Gastrocnemius medialis (tissue), 4 donors: ENCODE measurements around the gene UMODL1. TPM values are rescaled to one million over a fixed set of nuclear protein-coding genes. Genes with fewer than 3 reads are reported as not detected.

ENCODE experiments used
- ATAC-seq, 2 donors: fragments of 150-250 bp; one replicate each; pipeline ENCODE4 v1.9.1; 2016
- DNase-seq, 2 donors: peaks; one replicate each; pipeline ENCODE4 v3.0.0-alpha.2; 2019
- H3K27ac ChIP-seq, 4 donors: fragments of 200-600 bp; sonication (generic); 1 replicate in 1 of 4; 2 replicates in 3 of 4; pipeline ENCODE4 v1.5.1; 2016 to 2018; ENCODE audit warnings: mild to moderate bottlenecking in 2 of 4, moderate library complexity in 1 of 4
- H3K27me3 ChIP-seq, 3 donors: fragments of 200-600 bp; sonication (generic) in 2 of 3; 1 replicate in 1 of 3; 2 replicates in 2 of 3; pipeline versions ENCODE4 v1.5.1 to v1.6.0; 2016 to 2019; ENCODE audit warnings: mild to moderate bottlenecking in 1 of 3, moderate library complexity in 1 of 3
- H3K36me3 ChIP-seq, 2 donors: fragments of 200-600 bp; sonication (generic) in 1 of 2; one replicate each; pipeline ENCODE4 v1.5.1; 2017 to 2018
- H3K4me1 ChIP-seq, 2 donors: fragments of 200-600 bp; sonication (generic) in 1 of 2; one replicate each; pipeline ENCODE4 v1.5.1; 2016 to 2017; ENCODE audit warnings: mild to moderate bottlenecking in 2 of 2
- H3K4me3 ChIP-seq, 4 donors: fragments of 200-600 bp; sonication (generic) in 3 of 4; 1 replicate in 1 of 4; 2 replicates in 3 of 4; pipeline ENCODE4 v1.5.1; 2016 to 2019; ENCODE audit warnings: mild to moderate bottlenecking in 2 of 4
- H3K9me3 ChIP-seq, 3 donors: fragments of 200-600 bp; sonication (generic) in 2 of 3; 1 replicate in 1 of 3; 2 replicates in 2 of 3; pipeline ENCODE4 v1.5.1; 2016 to 2019
- CTCF ChIP-seq, 5 experiments: fragments of 450-650 bp in 3 of 5; fragments of 200-600 bp in 2 of 5; sonication (generic) in 2 of 5; IDR thresholded peaks in 4 of 5; conservative IDR thresholded peaks in 1 of 5; 1 replicate in 4 of 5; 2 replicates in 1 of 5; pipeline ENCODE4 v1.5.1; 2016 to 2019; ENCODE audit warnings: antibody characterized with exemption in 5 of 5, mild to moderate bottlenecking in 3 of 5, moderate library complexity in 3 of 5
- POLR2A ChIP-seq, 2 donors: fragments of 450-650 bp; IDR thresholded peaks; one replicate each; pipeline ENCODE4 v1.6.1; 2017; ENCODE audit warnings: antibody characterized with exemption in 2 of 2, mild to moderate bottlenecking in 2 of 2, moderate library complexity in 2 of 2
- in situ Hi-C, 4 donors: fragments of 200-750 bp; cut with MboI; loops; one replicate each; pipeline versions ENCODE4 v1.15.0 to v1.8.0; 2017; ENCODE audit warnings: low sequenced_read_pairs in 4 of 4
- intact Hi-C: fragments of 100-400 bp; cut with DNase I; formaldehyde crosslinking; loops from one replicate; pipeline ENCODE4 v1.15.1; 2023; ENCODE audit warnings: low total_unique reads
- total RNA-seq, 4 donors: library from RNA; depleted of rRNA; stranded (reverse); fragments of >200 nt; gene quantifications; one replicate each; pipeline versions ENCODE4 v1.1.0 to v1.2.3, GENCODE V29; 2016

UMODL1 gene
- total RNA-seq, 4 donors from 2014 or later = 0.13 TPM; not detected in 3

- peaks cover 0 to 5% of the 10 kb centered on the region in 2 donors for H3K4me1 ChIP-seq
- no peak for DNase-seq
- TF ChIP-seq CTCF (IDR thresholded peaks at IDR 0.05 in 4 of 5, conservative IDR thresholded peaks at IDR 0.05 in 1 of 5) (no peak), POLR2A (IDR thresholded peaks at IDR 0.05) (no peak)
- no peaks in the 10 kb centered on the region for H3K36me3 ChIP-seq
- intact Hi-C loops = no loop called here
- ATAC-seq = no peak
- H3K27me3 ChIP-seq = no peaks in the 10 kb centered on the region
- H3K4me3 ChIP-seq = no peak overlapping the region
- in situ Hi-C loops = no loop called here
- H3K27ac ChIP-seq = no peak overlapping the region
- H3K9me3 ChIP-seq = no peaks in the 10 kb centered on the region
These were observed 89.1 kb downstream of the UMODL1 start for GRCh38 chr21:42160111-42160721.

GRCh38 chr21:42160765-42161164 is 89.6 kb downstream of the UMODL1 start:
- no peak overlapping the region for H3K4me3 ChIP-seq
- H3K9me3 ChIP-seq = no peaks in the 10 kb centered on the region
- intact Hi-C loops (no loop called here), in situ Hi-C loops (no loop called here)
- H3K27me3 ChIP-seq = no peaks in the 10 kb centered on the region
- H3K36me3 ChIP-seq = no peaks in the 10 kb centered on the region
- H3K4me1 ChIP-seq = peaks cover 0 to 5% of the 10 kb centered on the region in 2 donors
- ATAC-seq = no peak
- no peak for TF ChIP-seq CTCF (IDR thresholded peaks at IDR 0.05 in 4 of 5, conservative IDR thresholded peaks at IDR 0.05 in 1 of 5)
- TF ChIP-seq POLR2A (IDR thresholded peaks at IDR 0.05) = no peak
- H3K27ac ChIP-seq = no peak overlapping the region
- no peak for DNase-seq

- DNase-seq (no peak), ATAC-seq (no peak)
- Histone ChIP-seq H3K36me3 (no peaks in the 10 kb centered on the region), H3K4me3 (no peak overlapping the region), H3K27me3 (no peaks in the 10 kb centered on the region), H3K9me3 (no peaks in the 10 kb centered on the region), H3K27ac (no peak overlapping the region), H3K4me1 (peaks cover 0 to 5% of the 10 kb centered on the region in 2 donors)
- intact Hi-C loops = no loop called here
- TF ChIP-seq POLR2A (IDR thresholded peaks at IDR 0.05) (no peak), CTCF (IDR thresholded peaks at IDR 0.05 in 4 of 5, conservative IDR thresholded peaks at IDR 0.05 in 1 of 5) (no peak)
- in situ Hi-C loops = no loop called here
These were observed 90.4 kb downstream of the UMODL1 start for GRCh38 chr21:42161401-42161955.

- TF ChIP-seq CTCF (IDR thresholded peaks at IDR 0.05 in 4 of 5, conservative IDR thresholded peaks at IDR 0.05 in 1 of 5) = no peak
- TF ChIP-seq POLR2A (IDR thresholded peaks at IDR 0.05) = no peak
- no peaks in the 10 kb centered on the region for H3K9me3 ChIP-seq
- no peaks in the 10 kb centered on the region for H3K36me3 ChIP-seq
- no peak for ATAC-seq
- no peaks in the 10 kb centered on the region for H3K27me3 ChIP-seq
- no peak for DNase-seq
- no peak overlapping the region for H3K4me3 ChIP-seq
- intact Hi-C loops = no loop called here
- H3K27ac ChIP-seq = no peak overlapping the region
- peaks cover 0 to 3% of the 10 kb centered on the region in 2 donors for H3K4me1 ChIP-seq
- in situ Hi-C loops = no loop called here
These were observed 91.0 kb downstream of the UMODL1 start for GRCh38 chr21:42161956-42162681.
